Renal pelvis (tissue), 4 donors: ENCODE data around the gene TGFBR2. TPM values are rescaled to one million over a fixed set of nuclear protein-coding genes. Genes with fewer than 3 reads are reported as not detected.
"Not testable (repeated sequence)": the region's sequence is repeated elsewhere in the genome, so short reads cannot be mapped to it uniquely, and the experiment has no call there.

ENCODE experiments used
- DNase-seq: peaks from one replicate; pipeline ENCODE4 v3.0.0-alpha.2; 2013
- polyA plus RNA-seq, 3 donors: library from polyadenylated mRNA; unstranded; fragments of 120-200 nt; gene quantifications; one replicate each; pipeline ENCODE4 v1.2.1, GENCODE V29; 2013; ENCODE audit not compliant: insufficient read length in 3 of 3

The TGFBR2 gene
- polyA plus RNA-seq, 3 donors, result 89.0 to 102 (median 89.7) TPM

GRCh38 chr3:30669360-30669934 is 63.0 kb downstream of the TGFBR2 start:
- DNase-seq, result not testable (repeated sequence)

- no peak for DNase-seq
Observed at GRCh38 chr3:30670292-30670691, 63.9 kb downstream of the TGFBR2 start.

GRCh38 chr3:30671527-30672286 is 65.3 kb downstream of the TGFBR2 start:
- no peak for DNase-seq

GRCh38 chr3:30672287-30672735 is 65.9 kb downstream of the TGFBR2 start:
- no peak for DNase-seq

- DNase-seq, result no peak
Observed at GRCh38 chr3:30672959-30673358, 66.6 kb downstream of the TGFBR2 start.

- no peak for DNase-seq
Observed at GRCh38 chr3:30673425-30674341, 67.3 kb downstream of the TGFBR2 start.

- DNase-seq, result no peak
Observed at GRCh38 chr3:30675006-30675405, 68.6 kb downstream of the TGFBR2 start.

- no peak for DNase-seq
Observed at GRCh38 chr3:30675774-30676173, 69.4 kb downstream of the TGFBR2 start.

- DNase-seq, result no peak
Observed at GRCh38 chr3:30676424-30677346, 70.3 kb downstream of the TGFBR2 start.

GRCh38 chr3:30677347-30677685 is 70.9 kb downstream of the TGFBR2 start:
- DNase-seq, result no peak

GRCh38 chr3:30679045-30679444 is 72.6 kb downstream of the TGFBR2 start:
- DNase-seq, result no peak

GRCh38 chr3:30680789-30681648 is 74.6 kb downstream of the TGFBR2 start:
- DNase-seq, result peak; percentile 42

- DNase-seq, result no peak
Observed at GRCh38 chr3:30681649-30682211, 75.3 kb downstream of the TGFBR2 start.

GRCh38 chr3:30682434-30683155 is 76.2 kb downstream of the TGFBR2 start:
- no peak for DNase-seq

GRCh38 chr3:30683769-30684168 is 77.4 kb downstream of the TGFBR2 start:
- DNase-seq, result no peak

GRCh38 chr3:30684356-30684755 is 78.0 kb downstream of the TGFBR2 start:
- no peak for DNase-seq

GRCh38 chr3:30685267-30685667 is 78.9 kb downstream of the TGFBR2 start:
- no peak for DNase-seq

- DNase-seq, result no peak
Observed at GRCh38 chr3:30686176-30686575, 79.8 kb downstream of the TGFBR2 start.

- DNase-seq, result no peak
Observed at GRCh38 chr3:30686799-30687198, 80.4 kb downstream of the TGFBR2 start.
